ENCODE results near the gene SLC25A47.

GRCh38 chr14:100304825-100305323 lies 18.3 kb upstream of the SLC25A47 start:
- TF ChIP-seq, protein P1, sequence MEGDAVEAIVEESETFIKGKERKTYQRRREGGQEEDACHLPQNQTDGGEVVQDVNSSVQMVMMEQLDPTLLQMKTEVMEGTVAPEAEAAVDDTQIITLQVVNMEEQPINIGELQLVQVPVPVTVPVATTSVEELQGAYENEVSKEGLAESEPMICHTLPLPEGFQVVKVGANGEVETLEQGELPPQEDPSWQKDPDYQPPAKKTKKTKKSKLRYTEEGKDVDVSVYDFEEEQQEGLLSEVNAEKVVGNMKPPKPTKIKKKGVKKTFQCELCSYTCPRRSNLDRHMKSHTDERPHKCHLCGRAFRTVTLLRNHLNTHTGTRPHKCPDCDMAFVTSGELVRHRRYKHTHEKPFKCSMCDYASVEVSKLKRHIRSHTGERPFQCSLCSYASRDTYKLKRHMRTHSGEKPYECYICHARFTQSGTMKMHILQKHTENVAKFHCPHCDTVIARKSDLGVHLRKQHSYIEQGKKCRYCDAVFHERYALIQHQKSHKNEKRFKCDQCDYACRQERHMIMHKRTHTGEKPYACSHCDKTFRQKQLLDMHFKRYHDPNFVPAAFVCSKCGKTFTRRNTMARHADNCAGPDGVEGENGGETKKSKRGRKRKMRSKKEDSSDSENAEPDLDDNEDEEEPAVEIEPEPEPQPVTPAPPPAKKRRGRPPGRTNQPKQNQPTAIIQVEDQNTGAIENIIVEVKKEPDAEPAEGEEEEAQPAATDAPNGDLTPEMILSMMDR (conservative IDR thresholded peaks at IDR 0.05; ENCODE audit: low read length), result no peak
- no peak for TF ChIP-seq EZH2phosphoT487 (IDR thresholded peaks at IDR 0.05; ENCODE audit: borderline replicate concordance)
